Right atrium auricular region (tissue), 2 donors: Measurements from ENCODE around the gene RPL5. TPM values are rescaled to one million over a fixed set of nuclear protein-coding genes. Genes with fewer than 3 reads are reported as not detected.

Experiments
- DNase-seq: peaks from one replicate; pipeline ENCODE4 v3.0.0-alpha.2; 2019; ENCODE audit warnings: low spot score
- H3K27ac ChIP-seq, 2 donors: fragments of 200-600 bp; sonication (generic); 1 replicate in 1 of 2; 2 replicates in 1 of 2; pipeline ENCODE4 v1.5.1; 2016 to 2019
- H3K27me3 ChIP-seq, 2 donors: fragments of 200-600 bp; sonication (generic); one replicate each; pipeline versions ENCODE4 v1.5.1 to v1.6.0; 2017 to 2019
- H3K36me3 ChIP-seq: fragments of 200-600 bp; sonication (generic); one replicate; pipeline ENCODE4 v1.5.1; 2016
- H3K4me1 ChIP-seq, 2 donors: fragments of 200-600 bp; sonication (generic); one replicate each; pipeline versions ENCODE4 v1.5.1 to v1.6.0; 2017 to 2019
- H3K4me3 ChIP-seq, 2 donors: fragments of 200-600 bp; sonication (generic); 1 replicate in 1 of 2; 2 replicates in 1 of 2; pipeline ENCODE4 v1.5.1; 2017 to 2019; ENCODE audit warnings: mild to moderate bottlenecking in 1 of 2, moderate library complexity in 1 of 2
- H3K9me3 ChIP-seq, 2 donors: fragments of 200-600 bp; sonication (generic); one replicate each; pipeline ENCODE4 v1.5.1; 2019
- CTCF ChIP-seq, 2 donors: fragments of 200-600 bp; sonication (generic); IDR thresholded peaks; one replicate each; pipeline ENCODE4 v1.5.1; 2019; ENCODE audit warnings: antibody characterized with exemption in 2 of 2
- total RNA-seq, 2 donors: library from RNA; depleted of rRNA; stranded (reverse); fragments of >200 nt; gene quantifications; one replicate each; pipeline ENCODE4 v1.1.0, GENCODE V29; 2016

Gene RPL5
- total RNA-seq, 2 donors from 2014 or later, result 675 to 1,127 TPM

- H3K27ac ChIP-seq, result no peak overlapping the region
- H3K9me3 ChIP-seq, result no peaks in the 10 kb centered on the region
- no peak overlapping the region for H3K4me3 ChIP-seq
- H3K27me3 ChIP-seq, result no peaks in the 10 kb centered on the region
- no peak for DNase-seq
- no peak for TF ChIP-seq CTCF (IDR thresholded peaks at IDR 0.05)
- H3K36me3 ChIP-seq, result no peaks in the 10 kb centered on the region
- H3K4me1 ChIP-seq, result peaks cover 0 to 12% of the 10 kb centered on the region in 2 donors
Observed at GRCh38 chr1:92790081-92790480, 41.8 kb upstream of the RPL5 start.

- Histone ChIP-seq H3K36me3 (no peaks in the 10 kb centered on the region), H3K27ac (no peak overlapping the region), H3K27me3 (no peaks in the 10 kb centered on the region), H3K9me3 (no peaks in the 10 kb centered on the region), H3K4me1 (peaks cover 0 to 10% of the 10 kb centered on the region in 2 donors), H3K4me3 (no peak overlapping the region)
- no peak for DNase-seq
- no peak for TF ChIP-seq CTCF (IDR thresholded peaks at IDR 0.05)
Observed at GRCh38 chr1:92790867-92791266, 41.0 kb upstream of the RPL5 start.

GRCh38 chr1:92791487-92792066 lies 40.3 kb upstream of the RPL5 start:
- Histone ChIP-seq H3K27me3 (no peaks in the 10 kb centered on the region), H3K4me1 (peaks cover 0 to 10% of the 10 kb centered on the region in 2 donors), H3K27ac (peak overlapping the region; percentile 2 to 41), H3K9me3 (no peaks in the 10 kb centered on the region), H3K4me3 (peak overlapping the region in 1 of 2 donors; percentile 18), H3K36me3 (no peaks in the 10 kb centered on the region)
- DNase-seq, result no peak
- no peak for TF ChIP-seq CTCF (IDR thresholded peaks at IDR 0.05)

- Histone ChIP-seq H3K36me3 (no peaks in the 10 kb centered on the region), H3K4me1 (peaks cover 0 to 10% of the 10 kb centered on the region in 2 donors), H3K9me3 (no peaks in the 10 kb centered on the region), H3K27me3 (no peaks in the 10 kb centered on the region), H3K27ac (peak overlapping the region; percentile 2 to 41), H3K4me3 (peak overlapping the region in 1 of 2 donors; percentile 18)
- TF ChIP-seq CTCF (IDR thresholded peaks at IDR 0.05), result no peak
- DNase-seq, result no peak
Observed at GRCh38 chr1:92792340-92792782, 39.5 kb upstream of the RPL5 start.

- Histone ChIP-seq H3K9me3 (no peaks in the 10 kb centered on the region), H3K4me1 (peaks cover 0 to 10% of the 10 kb centered on the region in 2 donors), H3K27me3 (no peaks in the 10 kb centered on the region), H3K27ac (no peak overlapping the region), H3K36me3 (no peaks in the 10 kb centered on the region), H3K4me3 (no peak overlapping the region)
- TF ChIP-seq CTCF (IDR thresholded peaks at IDR 0.05), result no peak
- no peak for DNase-seq
Observed at GRCh38 chr1:92795166-92795565, 36.7 kb upstream of the RPL5 start.

- Histone ChIP-seq H3K36me3 (no peaks in the 10 kb centered on the region), H3K4me1 (peaks cover 0 to 7% of the 10 kb centered on the region in 2 donors), H3K9me3 (no peaks in the 10 kb centered on the region), H3K27me3 (no peaks in the 10 kb centered on the region), H3K27ac (no peak overlapping the region), H3K4me3 (no peak overlapping the region)
- no peak for DNase-seq
- TF ChIP-seq CTCF (IDR thresholded peaks at IDR 0.05), result no peak
Observed at GRCh38 chr1:92797297-92797696, 34.5 kb upstream of the RPL5 start.
